B cell (primary cell): Measurements from ENCODE around the gene TENT5C. TPM values are rescaled to one million over a fixed set of nuclear protein-coding genes. Genes with fewer than 3 reads are reported as not detected.

Experiments
- ATAC-seq: fragments of 200-7000 bp; cut with Tn5 transposase; one replicate; pipeline ENCODE4 v1.10.0; 2021; ENCODE audit warnings: low read depth, mild to moderate bottlenecking, moderate number of reproducible peaks, moderate library complexity
- CTCF ChIA-PET: fragments of 350-600 bp; sonication (Branson Sonifier 250); formaldehyde crosslinking; loops from one replicate; lab custom pipeline; 2021; ENCODE audit warnings: antibody characterized with exemption, inconsistent platforms; lab: Charles Lee
- POLR2A ChIA-PET: fragments of 350-600 bp; sonication (Branson Sonifier 250); formaldehyde crosslinking; loops from one replicate; lab custom pipeline; 2021; ENCODE audit warnings: antibody characterized with exemption; lab: Charles Lee
- DNase-seq: peaks from one replicate; pipeline ENCODE4 v3.0.0; 2013
- H2AFZ ChIP-seq: 2 replicates; pipeline ENCODE4 v1.6.1; 2012; ENCODE audit warnings: mild to moderate bottlenecking, low read depth, low read length; ENCODE audit not compliant: insufficient read depth, poor library complexity, severe bottlenecking
- H3K27ac ChIP-seq, 2 donors: 1 replicate in 1 of 2; 2 replicates in 1 of 2; pipeline ENCODE4 v1.5.1; 2012 to 2013; ENCODE audit warnings: low read length in 2 of 2, mild to moderate bottlenecking in 2 of 2, moderate library complexity in 1 of 2
- H3K27me3 ChIP-seq, 4 experiments: fragments of 200-600 bp in 1 of 4; sonication (generic) in 1 of 4; replicated peaks in 1 of 4; 1 replicate in 2 of 4; 2 replicates in 2 of 4; pipeline versions ENCODE4 v1.6.1 to v1.7.0; 2013 to 2016; ENCODE audit warnings: low read length in 3 of 4, mild to moderate bottlenecking in 2 of 4, mixed read lengths in 1 of 4, moderate library complexity in 1 of 4; ENCODE audit not compliant: insufficient read depth in 4 of 4, control insufficient read depth in 3 of 4; ENCODE audit errors: control extremely low read depth in 1 of 4
- H3K36me3 ChIP-seq, 2 experiments: replicated peaks in 1 of 2; 1 replicate in 1 of 2; 2 replicates in 1 of 2; pipeline versions ENCODE4 v1.6.1 to v1.7.1; 2013; ENCODE audit warnings: low read length in 1 of 2; ENCODE audit not compliant: insufficient read depth in 2 of 2, control insufficient read depth in 1 of 2; ENCODE audit errors: control extremely low read depth in 1 of 2, extremely low read depth in 1 of 2
- H3K4me1 ChIP-seq, 2 donors: fragments of 200-600 bp in 1 of 2; sonication (generic) in 1 of 2; 1 replicate in 1 of 2; 2 replicates in 1 of 2; pipeline versions ENCODE4 v1.5.1 to v1.6.1; 2013 to 2017; ENCODE audit warnings: low read length in 2 of 2; ENCODE audit not compliant: control insufficient read depth in 2 of 2, insufficient read depth in 2 of 2
- H3K4me2 ChIP-seq: replicated peaks from 2 replicates; pipeline ENCODE3; 2012; ENCODE audit warnings: mild to moderate bottlenecking, low read depth, low read length; ENCODE audit not compliant: poor library complexity, severe bottlenecking
- H3K4me3 ChIP-seq, 5 experiments: fragments of 200-600 bp in 1 of 5; sonication (generic) in 1 of 5; 1 replicate in 3 of 5; 2 replicates in 2 of 5; pipeline versions ENCODE4 v1.5.1 to v1.7.0; 2011 to 2016; ENCODE audit warnings: low read length in 4 of 5, mild to moderate bottlenecking in 4 of 5, low read depth in 2 of 5, control low read depth in 1 of 5, moderate library complexity in 1 of 5; ENCODE audit not compliant: insufficient read depth in 1 of 5; ENCODE audit errors: control extremely low read depth in 1 of 5, extremely low read depth in 1 of 5
- H3K79me2 ChIP-seq: fragments of 200-600 bp; sonication (generic); one replicate; pipeline ENCODE4 v1.6.0; 2016; ENCODE audit warnings: low read length; ENCODE audit not compliant: control insufficient read depth, insufficient read depth
- H3K9ac ChIP-seq: fragments of 200-600 bp; sonication (generic); 2 replicates; pipeline ENCODE4 v1.6.1; 2017; ENCODE audit warnings: mild to moderate bottlenecking, low read length, moderate library complexity
- H3K9me3 ChIP-seq, 3 donors: one replicate each; pipeline versions ENCODE4 v1.6.1 to v1.7.1; 2013; ENCODE audit warnings: low read length in 2 of 3; ENCODE audit not compliant: control insufficient read depth in 2 of 3, insufficient read depth in 1 of 3; ENCODE audit errors: control extremely low read depth in 1 of 3
- H4K20me1 ChIP-seq: 2 replicates; pipeline ENCODE4 v1.6.0; 2012; ENCODE audit warnings: mild to moderate bottlenecking, low read length; ENCODE audit not compliant: insufficient read depth, control insufficient read depth, poor library complexity, severe bottlenecking
- H3K27ac Mint-ChIP-seq: one replicate; pipeline ENCODE4 v1.8.0; 2021; ENCODE audit warnings: mixed read lengths
- H3K27me3 Mint-ChIP-seq: one replicate; pipeline ENCODE4 v1.8.0; 2021; ENCODE audit warnings: mixed read lengths
- H3K4me1 Mint-ChIP-seq: one replicate; pipeline ENCODE4 v1.8.0; 2021; ENCODE audit warnings: mixed read lengths
- H3K4me3 Mint-ChIP-seq: one replicate; pipeline ENCODE4 v1.8.0; 2021; ENCODE audit warnings: mixed read lengths
- H3K9me3 Mint-ChIP-seq: one replicate; pipeline ENCODE4 v1.8.0; 2022; ENCODE audit warnings: mixed read lengths; ENCODE audit not compliant: insufficient read depth
- CTCF ChIP-seq: fragments of 200-600 bp; IDR thresholded peaks from one replicate; pipeline ENCODE4 v1.8.0; 2022; ENCODE audit warnings: antibody characterized with exemption, mild to moderate bottlenecking
- EZH2 ChIP-seq: IDR thresholded peaks from 2 replicates; pipeline ENCODE4 v1.6.1; 2012; ENCODE audit warnings: borderline replicate concordance, low read depth, mild to moderate bottlenecking, moderate library complexity, low read length; ENCODE audit not compliant: insufficient read depth, poor library complexity, severe bottlenecking
- WGBS: methylation state at CpG from one replicate; pipeline ENCODE4 v1.1.5; 2013; ENCODE audit warnings: missing lambda C conversion rate; ENCODE audit not compliant: insufficient coverage; 5-methylcytosine and 5-hydroxymethylcytosine counted together
- intact Hi-C: fragments of 100-400 bp; cut with micrococcal nuclease; formaldehyde crosslinking; loops from one replicate; pipeline ENCODE4 v1.10.0; 2022
- polyA plus RNA-seq: library from polyadenylated mRNA; depleted of rRNA; stranded (reverse); fragments of >200 nt; gene quantifications from 2 replicates; pipeline ENCODE4 v1.2.3, GENCODE V29; 2012
- total RNA-seq, 2 donors: library from RNA; stranded (reverse); fragments of 120-200 nt in 1 of 2; gene quantifications; 1 replicate in 1 of 2; 2 replicates in 1 of 2; pipeline versions ENCODE4 v1.2.3 to v1.2.4, GENCODE V29; 2013 to 2022

The TENT5C gene
- total and polyA plus RNA-seq, 2 donors (not counting 1 experiment from before 2014, with no cell fraction given) = 65.4 to 112 TPM

GRCh38 chr1:117590273-117590925, 15.4 kb upstream of the TENT5C start:
- TF ChIP-seq EZH2 (no peak), CTCF (no peak)
- no peaks in the 10 kb centered on the region for H3K79me2 ChIP-seq
- H3K27me3 ChIP-seq = peaks cover 0 to 3% (median 0%) of the 10 kb centered on the region in 4 experiments
- H3K9me3 ChIP-seq = peaks cover 0 to 3% (median 0%) of the 10 kb centered on the region in 3 donors
- no peak overlapping the region for H3K27ac Mint-ChIP-seq
- POLR2A ChIA-PET = no interaction called here
- H3K27ac ChIP-seq = no peak overlapping the region
- peaks cover 9% of the 10 kb centered on the region for H3K4me1 Mint-ChIP-seq
- no peaks in the 10 kb centered on the region for H3K36me3 ChIP-seq
- no peak overlapping the region for H2AFZ ChIP-seq
- intact Hi-C loops = no loop called here
- H3K4me3 Mint-ChIP-seq = no peak overlapping the region
- H3K4me1 ChIP-seq = peaks cover 4 to 11% of the 10 kb centered on the region in 2 donors
- peaks cover 5% of the 10 kb centered on the region for H3K27me3 Mint-ChIP-seq
- H3K9me3 Mint-ChIP-seq = no peaks in the 10 kb centered on the region
- CTCF ChIA-PET = interaction anchor here (0.7 to 2.2 kb wide), 4 partner anchors 9 to 306 kb away, joined by 3 to 7 read pairs (median 4); no protein-coding TSS in a partner anchor
- WGBS = 60% methylated on average over 7 of the region's 7 CpGs
- no peak overlapping the region for H3K9ac ChIP-seq
- H3K4me2 ChIP-seq = no peak overlapping the region
- H4K20me1 ChIP-seq = no peaks in the 10 kb centered on the region
- H3K4me3 ChIP-seq = no peak overlapping the region
- ATAC-seq (no peak), DNase-seq (no peak)

DNA sequence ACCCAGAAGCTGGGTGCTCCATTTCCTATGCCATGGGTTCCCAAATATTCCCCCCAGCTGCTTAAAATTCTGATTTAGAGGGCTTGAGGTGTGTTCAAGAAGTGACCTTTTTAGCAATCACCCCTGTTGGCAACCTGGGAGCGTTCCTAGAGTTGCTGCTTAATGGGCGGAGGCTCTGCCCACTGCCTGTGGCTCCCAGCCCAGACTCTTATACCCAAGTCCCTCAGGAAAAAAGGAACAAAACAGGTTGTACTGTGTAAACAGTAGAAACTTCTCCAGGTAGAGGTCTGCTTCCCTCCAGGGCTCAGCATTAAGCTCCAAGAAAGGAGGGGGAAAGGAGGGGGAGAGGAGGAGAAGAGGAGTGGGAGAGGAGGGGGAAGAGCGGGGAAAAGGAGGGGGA, 14.6 kb upstream of the TENT5C start:
- Mint-ChIP-seq H3K4me3 (no peak overlapping the region), H3K27me3 (peaks cover 5% of the 10 kb centered on the region), H3K4me1 (peaks cover 15% of the 10 kb centered on the region), H3K9me3 (no peaks in the 10 kb centered on the region), H3K27ac (no peak overlapping the region)
- no peak overlapping the region for H2AFZ ChIP-seq
- ATAC-seq (no peak), DNase-seq (no peak)
- peaks cover 0 to 3% (median 0%) of the 10 kb centered on the region in 4 experiments for H3K27me3 ChIP-seq
- TF ChIP-seq CTCF (no peak), EZH2 (no peak)
- no CpG with 5 or more reads among the region's 3 CpGs for WGBS
- peaks cover 12 to 19% of the 10 kb centered on the region in 2 donors for H3K4me1 ChIP-seq
- CTCF ChIA-PET = interaction anchor here (0.9 to 2.2 kb wide), 4 partner anchors 10 to 163 kb away, joined by 3 to 10 read pairs (median 5); no protein-coding TSS in a partner anchor
- no peaks in the 10 kb centered on the region for H3K79me2 ChIP-seq
- H3K4me2 ChIP-seq = no peak overlapping the region
- no peak overlapping the region for H3K9ac ChIP-seq
- no peak overlapping the region for H3K27ac ChIP-seq
- intact Hi-C loops = no loop called here
- POLR2A ChIA-PET = no interaction called here
- H4K20me1 ChIP-seq = no peaks in the 10 kb centered on the region
- H3K4me3 ChIP-seq = no peak overlapping the region
- no peaks in the 10 kb centered on the region for H3K36me3 ChIP-seq
- H3K9me3 ChIP-seq = peaks cover 0 to 3% (median 0%) of the 10 kb centered on the region in 3 donors
